SIG-M5 (cell line): ENCODE data around the gene CSTA.

Experiments used
- DNase-seq: peaks from one replicate; lab custom pipeline; 2025; lab: John Stamatoyannopoulos, UW

The CSTA gene

DNA sequence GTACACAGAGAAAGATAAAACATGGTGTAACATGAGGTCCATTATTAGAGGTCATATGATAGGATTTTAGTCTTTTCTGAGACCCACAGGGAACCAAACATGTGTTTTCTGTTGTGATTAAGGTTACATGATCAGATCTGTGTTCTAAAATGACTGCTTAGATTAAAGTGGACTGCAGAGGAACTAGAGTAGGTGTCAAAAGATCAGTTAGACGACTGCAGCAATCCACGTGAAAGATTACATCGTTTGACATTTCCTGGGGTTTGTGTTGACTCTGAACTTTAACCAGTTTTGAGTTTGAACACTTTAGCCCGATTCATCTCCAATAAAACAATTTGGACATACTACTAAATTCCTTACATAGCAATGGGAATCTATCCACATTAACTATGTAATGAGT lies 52.9 kb downstream of the CSTA start:
- DNase-seq, result no peak

DNA sequence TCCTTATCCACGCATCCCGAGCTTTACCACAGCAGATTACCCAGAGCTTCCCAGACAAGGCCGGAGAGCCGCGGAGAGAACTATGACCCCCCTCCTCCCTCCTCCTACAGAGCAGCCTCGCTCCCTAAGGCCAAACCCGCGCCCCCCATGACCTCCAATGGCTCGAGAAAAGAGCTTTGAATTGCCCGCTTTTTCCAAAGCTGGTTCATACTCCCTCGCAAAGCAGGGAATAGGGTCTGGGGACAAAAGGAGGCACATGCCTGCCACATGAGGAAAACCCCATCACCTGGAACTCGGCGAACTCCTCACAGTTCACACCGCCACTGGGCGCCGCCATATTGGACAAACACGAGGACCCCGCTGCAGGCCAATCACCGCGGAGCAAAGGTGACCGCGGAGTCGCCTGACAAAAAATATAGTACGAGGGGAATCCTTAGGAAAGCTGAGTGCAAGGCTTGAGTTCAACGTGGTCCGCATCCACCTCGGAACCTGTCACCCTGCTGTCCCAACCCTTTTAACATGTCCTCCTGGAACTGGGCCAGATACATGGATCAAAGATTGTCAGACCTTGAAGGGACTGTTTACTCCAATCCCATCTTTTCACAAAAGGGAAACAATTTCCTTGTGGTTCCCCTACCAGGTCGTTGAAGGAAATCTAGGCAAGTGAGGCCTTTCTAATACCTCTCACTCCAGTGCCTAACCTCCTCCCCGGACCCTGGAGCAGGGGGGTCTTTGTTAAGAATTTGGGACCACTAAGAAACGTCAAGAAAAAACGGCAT lies 58.0 kb downstream of the CSTA start, which contains the start of gene MIX23:
TSS of gene MIX23 (minus strand) at position 344 of the 779 bp plus-strand sequence. CDS start at position 337, 7 bp downstream.
- DNase-seq, result peak; percentile 17

DNA sequence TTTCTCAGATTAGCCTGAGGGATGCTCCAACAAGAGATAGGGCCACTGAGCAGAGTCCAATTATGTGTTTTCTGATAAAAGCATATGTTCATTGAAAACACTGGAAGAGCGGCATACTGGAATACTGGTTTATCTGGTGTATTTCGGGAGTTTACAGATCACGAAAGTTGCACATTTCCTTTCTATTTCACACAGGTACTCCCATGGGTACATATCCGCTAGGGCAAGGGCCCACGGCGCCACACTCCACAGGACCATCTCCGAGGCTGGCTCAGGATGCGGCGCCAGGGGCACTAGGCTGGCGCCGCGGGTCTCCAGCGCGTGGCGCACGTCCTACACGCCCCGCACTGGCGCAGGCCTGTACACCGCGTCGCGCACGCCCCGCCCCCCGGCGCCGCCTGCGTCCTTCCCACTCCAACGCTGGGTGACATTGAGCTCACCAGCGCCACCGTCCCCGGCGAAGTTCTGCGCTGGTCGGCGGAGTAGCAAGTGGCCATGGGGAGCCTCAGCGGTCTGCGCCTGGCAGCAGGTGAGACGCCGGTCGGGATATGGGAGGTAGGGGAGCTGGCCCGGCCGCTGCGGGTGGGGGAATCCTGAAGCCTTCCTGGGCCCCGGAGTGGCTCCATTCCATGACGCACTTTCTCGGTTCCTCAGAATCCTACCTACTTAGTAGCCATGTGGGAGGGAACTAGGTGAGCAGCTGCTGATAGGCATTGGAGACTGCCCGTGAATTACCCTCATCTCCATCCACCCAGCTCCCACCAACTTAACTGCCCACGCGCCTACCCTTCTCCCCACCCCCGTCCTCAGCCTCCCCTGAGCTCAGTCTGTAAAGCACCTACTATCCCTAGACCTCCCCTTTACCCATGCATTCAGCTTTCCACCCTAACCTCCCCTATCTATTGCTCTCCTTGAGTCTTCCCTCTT lies 59.0 kb downstream of the CSTA start, which contains the start of gene FAM162A:
TSS of gene FAM162A (plus strand) at position 412 of the 927 bp plus-strand sequence. CDS start at position 496, 84 bp downstream.
- DNase-seq, result peak; percentile 73

DNA sequence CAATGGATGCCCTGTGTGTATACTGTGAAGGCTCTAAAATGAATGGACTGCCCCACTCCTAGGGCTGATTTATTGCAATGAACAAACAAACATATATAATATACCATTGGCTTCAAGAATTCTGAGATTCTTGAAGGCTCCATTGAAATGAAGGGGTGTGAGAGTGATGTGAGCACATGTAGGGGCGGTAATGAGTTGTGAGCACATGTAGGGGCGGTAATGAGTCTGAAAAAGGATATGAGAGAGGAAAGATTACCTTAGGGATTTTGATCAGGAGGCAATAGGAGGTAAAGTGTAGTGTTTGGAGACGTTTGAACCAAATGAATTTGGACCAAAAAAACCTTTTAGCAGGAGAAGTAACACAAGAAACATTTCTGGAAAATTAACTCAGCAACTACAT lies 62.7 kb downstream of the CSTA start:
- DNase-seq, result no peak

DNA sequence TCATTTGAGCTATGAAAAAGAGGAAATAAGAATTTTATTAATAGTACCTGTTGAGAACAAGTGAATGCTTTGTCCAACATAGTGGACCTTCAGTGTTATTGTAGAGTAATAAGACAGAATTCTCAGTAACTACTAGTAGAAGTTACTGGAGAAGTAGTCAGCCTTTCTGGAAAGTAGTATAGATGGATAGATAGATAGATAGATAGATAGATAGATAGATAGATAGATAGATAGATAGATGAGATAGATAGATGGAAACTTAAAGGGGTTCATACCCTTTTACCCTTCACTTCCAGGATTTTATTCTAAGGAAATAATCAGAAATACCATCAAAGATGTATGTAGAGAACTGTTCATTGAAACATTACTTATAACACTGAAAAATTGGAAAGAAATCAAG lies 64.1 kb downstream of the CSTA start:
- no peak for DNase-seq

DNA sequence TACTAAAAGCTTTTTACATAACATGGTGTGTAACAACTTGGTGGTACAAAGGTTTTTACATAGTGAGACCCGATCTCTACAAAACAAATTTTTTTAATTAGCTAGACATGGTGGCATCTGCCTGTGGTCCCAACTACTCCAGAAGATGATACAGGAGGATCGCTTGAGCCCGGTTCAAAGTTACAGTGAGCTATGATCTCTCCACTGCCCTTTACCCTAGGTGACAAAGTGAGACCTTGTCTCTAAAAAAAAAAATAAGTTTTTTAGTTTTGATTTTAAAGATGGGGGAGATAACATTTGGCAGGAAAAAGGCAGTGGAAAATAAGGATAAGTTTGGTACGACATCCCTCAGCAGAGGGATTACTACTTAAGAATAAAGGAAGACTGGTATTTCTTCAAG lies 64.8 kb downstream of the CSTA start:
- DNase-seq, result no peak

DNA sequence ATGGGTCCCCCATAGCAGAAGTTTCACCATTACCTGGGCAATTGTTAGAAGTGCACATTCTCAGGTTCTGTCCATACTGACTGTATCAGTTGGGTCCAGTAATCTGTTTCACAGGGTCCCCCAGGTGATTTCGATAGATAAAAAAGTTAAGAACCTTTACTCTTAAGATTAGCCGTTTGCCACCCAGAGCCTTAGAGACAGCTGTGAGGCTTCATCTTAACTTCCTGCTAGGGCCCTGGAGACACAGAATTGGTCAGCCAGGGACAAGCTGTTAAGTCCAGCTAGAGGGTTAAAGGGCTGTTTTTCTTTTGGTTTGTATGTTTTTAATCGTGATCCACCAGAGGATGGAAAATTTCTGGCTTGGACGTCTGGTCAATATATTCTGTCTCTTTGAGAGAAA lies 65.6 kb downstream of the CSTA start:
- no peak for DNase-seq
